WTC11 (cell line): ENCODE results near the gene FTH1. TPM values are rescaled to one million over a fixed set of nuclear protein-coding genes. Genes with fewer than 3 reads are reported as not detected.
"Not testable (repeated sequence)": the region's sequence is repeated elsewhere in the genome, so short reads cannot be mapped to it uniquely, and the experiment has no call there.

Source experiments
- ATAC-seq: fragments of 200-7000 bp; cut with Tn5 transposase; 2 replicates; pipeline ENCODE4 v1.10.0; 2021; ENCODE audit warnings: mild to moderate bottlenecking, moderate library complexity
- CTCF ChIA-PET: fragments of 300-600 bp; sonication (Branson Sonifier 250); formaldehyde crosslinking; loops from one replicate; lab custom pipeline; 2021; ENCODE audit warnings: antibody characterized with exemption; lab: Charles Lee
- POLR2A ChIA-PET: fragments of 350-600 bp; sonication (Branson Sonifier 250); formaldehyde crosslinking; loops from one replicate; lab custom pipeline; 2021; ENCODE audit warnings: antibody characterized with exemption; lab: Charles Lee
- DNase-seq: peaks from one replicate; pipeline ENCODE4 v3.0.0; 2021; ENCODE audit warnings: low spot score
- H3K27ac Mint-ChIP-seq: 2 replicates; pipeline ENCODE4 v1.8.0; 2021; ENCODE audit warnings: mixed read lengths
- H3K27me3 Mint-ChIP-seq: 2 replicates; pipeline ENCODE4 v1.8.0; 2021; ENCODE audit warnings: low read depth, mild to moderate bottlenecking, moderate library complexity, mixed read lengths
- H3K36me3 Mint-ChIP-seq: 2 replicates; pipeline ENCODE4 v1.8.0; 2021; ENCODE audit warnings: mixed read lengths
- H3K4me1 Mint-ChIP-seq: 2 replicates; pipeline ENCODE4 v1.8.0; 2022; ENCODE audit warnings: mixed read lengths
- H3K4me3 Mint-ChIP-seq: 2 replicates; pipeline ENCODE4 v1.8.0; 2021; ENCODE audit warnings: mild to moderate bottlenecking, moderate library complexity, mixed read lengths
- H3K9me3 Mint-ChIP-seq: 2 replicates; pipeline ENCODE4 v1.8.0; 2021; ENCODE audit warnings: mixed read lengths
- FOXK1 ChIP-seq: sonication (generic); formaldehyde crosslinking; IDR thresholded peaks from 2 replicates; pipeline ENCODE4 v1.8.0; 2022; ENCODE audit warnings: mild to moderate bottlenecking, moderate library complexity, missing genetic modification reagents
- HMGA2 ChIP-seq: fragments of 250-450 bp; sonication (Bioruptor Pico); IDR thresholded peaks from 2 replicates; pipeline ENCODE4 v1.4.0; 2021; ENCODE audit warnings: mild to moderate bottlenecking, moderate library complexity
- NR2C2 ChIP-seq: sonication (generic); formaldehyde crosslinking; IDR thresholded peaks from 2 replicates; pipeline ENCODE4 v1.8.0; 2022; ENCODE audit warnings: mild to moderate bottlenecking, missing genetic modification reagents
- SMAD4 ChIP-seq: sonication (generic); formaldehyde crosslinking; IDR thresholded peaks from 2 replicates; pipeline ENCODE4 v1.8.0; 2022; ENCODE audit warnings: mild to moderate bottlenecking, missing genetic modification reagents
- ZNF121 ChIP-seq: sonication (generic); formaldehyde crosslinking; IDR thresholded peaks from 2 replicates; pipeline ENCODE4 v1.8.0; 2023; ENCODE audit warnings: missing genetic modification reagents
- ZNF423 ChIP-seq: fragments of 250-450 bp; sonication (Bioruptor Pico); IDR thresholded peaks from 2 replicates; pipeline ENCODE4 v2.1.2; 2022; ENCODE audit warnings: mild to moderate bottlenecking, moderate library complexity
- total RNA-seq: library from RNA; stranded (reverse); gene quantifications from 3 replicates; pipeline ENCODE4 v1.2.3, GENCODE V29; 2021
- TF ChIP-seq, protein P1 (sequence below): fragments of 200-600 bp; IDR thresholded peaks from 2 replicates; pipeline ENCODE4 v1.8.0; 2022; ENCODE audit warnings: antibody characterized with exemption
- TF ChIP-seq, protein P2 (sequence below): sonication (generic); formaldehyde crosslinking; IDR thresholded peaks from 2 replicates; pipeline ENCODE4 v1.8.0; 2022; ENCODE audit warnings: mild to moderate bottlenecking, missing genetic modification reagents
- TF ChIP-seq, protein P3 (sequence below): sonication (generic); formaldehyde crosslinking; IDR thresholded peaks from 2 replicates; pipeline ENCODE4 v1.8.1; 2023; ENCODE audit warnings: mild to moderate bottlenecking, missing genetic modification reagents

Gene FTH1
- total RNA-seq, 1 experiment from 2014 or later, result 1,108 TPM

DNA sequence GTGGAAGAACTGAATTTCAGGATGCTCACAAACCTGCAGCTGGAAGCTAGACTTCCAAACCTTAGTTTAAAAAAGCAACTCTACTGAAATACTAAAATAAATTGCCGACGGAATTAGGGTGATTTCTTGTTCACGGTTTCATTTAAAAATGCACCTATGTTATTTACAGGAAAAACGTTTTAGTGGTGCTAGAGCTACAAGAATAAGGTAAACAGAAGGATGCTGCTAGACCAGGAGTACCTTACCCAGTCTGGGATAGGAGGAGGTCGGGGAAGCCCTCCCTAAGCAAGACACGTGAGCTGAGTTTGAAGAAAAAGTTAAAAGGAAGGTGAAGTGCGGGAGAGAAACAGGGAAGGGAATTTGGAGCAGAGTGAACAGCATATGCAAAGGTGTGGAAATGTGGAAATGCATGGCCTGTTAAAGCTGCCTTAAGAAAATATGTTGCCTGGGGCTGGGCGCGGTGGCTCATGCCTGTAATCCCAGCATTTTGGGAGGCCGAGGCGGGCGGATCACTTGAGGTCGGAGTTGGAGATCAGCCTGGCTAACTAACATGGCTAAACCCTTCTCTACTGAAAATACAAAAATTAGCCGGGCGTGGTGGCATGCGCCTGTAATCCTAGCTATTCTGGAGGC is 1.4 kb upstream of the FTH1 start (continued):
- TF ChIP-seq, protein P1, sequence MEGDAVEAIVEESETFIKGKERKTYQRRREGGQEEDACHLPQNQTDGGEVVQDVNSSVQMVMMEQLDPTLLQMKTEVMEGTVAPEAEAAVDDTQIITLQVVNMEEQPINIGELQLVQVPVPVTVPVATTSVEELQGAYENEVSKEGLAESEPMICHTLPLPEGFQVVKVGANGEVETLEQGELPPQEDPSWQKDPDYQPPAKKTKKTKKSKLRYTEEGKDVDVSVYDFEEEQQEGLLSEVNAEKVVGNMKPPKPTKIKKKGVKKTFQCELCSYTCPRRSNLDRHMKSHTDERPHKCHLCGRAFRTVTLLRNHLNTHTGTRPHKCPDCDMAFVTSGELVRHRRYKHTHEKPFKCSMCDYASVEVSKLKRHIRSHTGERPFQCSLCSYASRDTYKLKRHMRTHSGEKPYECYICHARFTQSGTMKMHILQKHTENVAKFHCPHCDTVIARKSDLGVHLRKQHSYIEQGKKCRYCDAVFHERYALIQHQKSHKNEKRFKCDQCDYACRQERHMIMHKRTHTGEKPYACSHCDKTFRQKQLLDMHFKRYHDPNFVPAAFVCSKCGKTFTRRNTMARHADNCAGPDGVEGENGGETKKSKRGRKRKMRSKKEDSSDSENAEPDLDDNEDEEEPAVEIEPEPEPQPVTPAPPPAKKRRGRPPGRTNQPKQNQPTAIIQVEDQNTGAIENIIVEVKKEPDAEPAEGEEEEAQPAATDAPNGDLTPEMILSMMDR, result no peak
- TF ChIP-seq, protein P2, sequence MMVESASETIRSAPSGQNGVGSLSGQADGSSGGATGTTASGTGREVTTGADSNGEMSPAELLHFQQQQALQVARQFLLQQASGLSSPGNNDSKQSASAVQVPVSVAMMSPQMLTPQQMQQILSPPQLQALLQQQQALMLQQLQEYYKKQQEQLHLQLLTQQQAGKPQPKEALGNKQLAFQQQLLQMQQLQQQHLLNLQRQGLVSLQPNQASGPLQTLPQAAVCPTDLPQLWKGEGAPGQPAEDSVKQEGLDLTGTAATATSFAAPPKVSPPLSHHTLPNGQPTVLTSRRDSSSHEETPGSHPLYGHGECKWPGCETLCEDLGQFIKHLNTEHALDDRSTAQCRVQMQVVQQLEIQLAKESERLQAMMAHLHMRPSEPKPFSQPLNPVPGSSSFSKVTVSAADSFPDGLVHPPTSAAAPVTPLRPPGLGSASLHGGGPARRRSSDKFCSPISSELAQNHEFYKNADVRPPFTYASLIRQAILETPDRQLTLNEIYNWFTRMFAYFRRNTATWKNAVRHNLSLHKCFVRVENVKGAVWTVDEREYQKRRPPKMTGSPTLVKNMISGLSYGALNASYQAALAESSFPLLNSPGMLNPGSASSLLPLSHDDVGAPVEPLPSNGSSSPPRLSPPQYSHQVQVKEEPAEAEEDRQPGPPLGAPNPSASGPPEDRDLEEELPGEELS (CRISPR knock-in tag), result no peak
- TF ChIP-seq HMGA2 (CRISPR knock-in tag), result no peak

DNA sequence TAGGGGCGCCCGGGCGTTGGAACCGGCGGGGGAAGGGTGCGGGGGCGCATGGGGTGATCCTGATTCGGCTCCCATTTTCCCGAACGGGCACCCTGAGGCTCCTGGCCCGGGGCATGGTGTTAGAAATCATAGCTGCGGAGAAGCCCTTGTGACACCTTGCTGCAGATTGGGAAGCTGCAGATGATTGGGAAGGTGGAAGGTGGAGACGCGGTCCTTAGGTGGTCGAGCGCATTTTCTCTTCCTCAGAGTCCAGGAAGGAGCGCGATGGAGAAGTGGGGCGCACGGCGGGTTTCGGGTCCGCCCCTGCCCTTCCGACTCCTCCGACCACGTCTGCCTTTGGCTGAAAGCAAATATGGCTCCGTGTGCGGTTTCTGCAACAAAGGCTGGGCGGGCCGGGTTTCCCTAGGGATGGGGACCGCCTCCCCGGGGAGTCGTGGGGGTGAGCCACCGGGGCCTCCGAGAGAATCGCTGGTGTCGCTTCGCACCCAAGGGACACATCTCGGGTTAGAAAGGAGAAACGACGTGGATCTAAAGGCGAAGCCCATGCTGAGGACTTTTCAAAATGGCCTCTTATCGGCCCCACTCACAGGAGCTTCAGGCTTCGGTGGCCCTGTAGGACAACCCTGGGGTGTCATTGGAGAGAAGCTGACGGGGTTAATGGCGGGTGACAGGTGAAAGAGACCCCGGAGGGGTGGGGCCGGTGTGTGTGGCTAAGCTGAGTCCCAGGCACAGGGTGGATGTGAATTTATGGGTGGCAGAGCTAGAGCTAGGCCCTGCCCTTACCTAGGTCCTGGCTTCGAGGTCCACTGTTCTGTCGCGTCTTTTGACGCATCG is 707 bp upstream of the FTH1 start:
- Mint-ChIP-seq H3K36me3 (peaks cover 32% of the 10 kb centered on the region), H3K9me3 (no peaks in the 10 kb centered on the region), H3K27me3 (no peaks in the 10 kb centered on the region; the same call in 1 of the 2 replicates), H3K27ac (peak overlapping the region; percentile 55)
- CTCF ChIA-PET, result interaction anchor here (0.7 to 2.8 kb wide), 11 partner anchors 9 to 1113 kb away, joined by 3 to 33 read pairs (median 9); partner anchors contain the start of gene BEST1
- ATAC-seq, result no peak; the same call in 1 of the 2 replicates
- TF ChIP-seq NR2C2 (CRISPR knock-in tag) (no peak), ZNF423 (CRISPR knock-in tag) (peak; percentile 34; the same call in 1 of the 2 replicates)
- TF ChIP-seq, all 79 proteins: peak for 1
- H3K4me1 Mint-ChIP-seq, result peaks cover 49% of the 10 kb centered on the region
- POLR2A ChIA-PET, result interaction anchor here (0.5 to 2.7 kb wide), 17 partner anchors 9 to 459 kb away, joined by 3 to 23 read pairs (median 5); partner anchors contain the start of gene BEST1
- peak overlapping the region; percentile 94 for H3K4me3 Mint-ChIP-seq
- DNase-seq, result peak; percentile 32

DNA sequence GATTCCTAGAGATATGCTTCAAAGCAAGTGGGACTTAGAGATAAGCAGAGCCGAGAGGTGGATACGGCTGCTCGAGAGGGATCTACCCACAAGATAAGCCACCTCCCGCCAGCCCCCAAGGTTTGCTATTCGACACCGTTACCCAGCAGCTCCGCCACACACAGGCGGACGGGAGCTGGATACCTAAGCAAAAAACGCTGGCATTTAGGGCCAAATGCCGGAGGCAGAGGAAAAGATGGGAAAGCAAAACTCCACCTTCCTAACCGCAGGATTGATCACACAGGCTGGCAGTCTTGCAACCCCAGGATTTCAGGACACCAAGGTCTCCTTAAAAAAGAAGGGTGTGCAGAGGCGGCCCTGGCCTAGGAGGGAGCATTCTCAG is 709 bp downstream of the FTH1 start:
- peak overlapping the region; percentile 80 for H3K27ac Mint-ChIP-seq
- CTCF ChIA-PET, result interaction anchor here (0.8 kb wide), 1 partner anchor 68 kb away, joined by 4 read pairs; no protein-coding TSS in a partner anchor
- H3K27me3 Mint-ChIP-seq, result no peaks in the 10 kb centered on the region
- POLR2A ChIA-PET, result interaction anchor here (1.4 to 2.7 kb wide), 5 partner anchors 12 to 152 kb away, joined by 3 to 23 read pairs (median 8); partner anchors contain the start of gene BEST1
- H3K4me3 Mint-ChIP-seq, result peak overlapping the region; percentile 94
- DNase-seq (no peak), ATAC-seq (no peak)
- H3K36me3 Mint-ChIP-seq, result peaks cover 35% of the 10 kb centered on the region
- no peaks in the 10 kb centered on the region for H3K9me3 Mint-ChIP-seq
- peaks cover 38% of the 10 kb centered on the region for H3K4me1 Mint-ChIP-seq
- TF ChIP-seq SMAD4 (CRISPR knock-in tag), result no peak
- TF ChIP-seq, protein P3, sequence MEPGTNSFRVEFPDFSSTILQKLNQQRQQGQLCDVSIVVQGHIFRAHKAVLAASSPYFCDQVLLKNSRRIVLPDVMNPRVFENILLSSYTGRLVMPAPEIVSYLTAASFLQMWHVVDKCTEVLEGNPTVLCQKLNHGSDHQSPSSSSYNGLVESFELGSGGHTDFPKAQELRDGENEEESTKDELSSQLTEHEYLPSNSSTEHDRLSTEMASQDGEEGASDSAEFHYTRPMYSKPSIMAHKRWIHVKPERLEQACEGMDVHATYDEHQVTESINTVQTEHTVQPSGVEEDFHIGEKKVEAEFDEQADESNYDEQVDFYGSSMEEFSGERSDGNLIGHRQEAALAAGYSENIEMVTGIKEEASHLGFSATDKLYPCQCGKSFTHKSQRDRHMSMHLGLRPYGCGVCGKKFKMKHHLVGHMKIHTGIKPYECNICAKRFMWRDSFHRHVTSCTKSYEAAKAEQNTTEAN, result no peak
- no peak for TF ChIP-seq ZNF121 (CRISPR knock-in tag)
- no peak for TF ChIP-seq FOXK1 (CRISPR knock-in tag)

DNA sequence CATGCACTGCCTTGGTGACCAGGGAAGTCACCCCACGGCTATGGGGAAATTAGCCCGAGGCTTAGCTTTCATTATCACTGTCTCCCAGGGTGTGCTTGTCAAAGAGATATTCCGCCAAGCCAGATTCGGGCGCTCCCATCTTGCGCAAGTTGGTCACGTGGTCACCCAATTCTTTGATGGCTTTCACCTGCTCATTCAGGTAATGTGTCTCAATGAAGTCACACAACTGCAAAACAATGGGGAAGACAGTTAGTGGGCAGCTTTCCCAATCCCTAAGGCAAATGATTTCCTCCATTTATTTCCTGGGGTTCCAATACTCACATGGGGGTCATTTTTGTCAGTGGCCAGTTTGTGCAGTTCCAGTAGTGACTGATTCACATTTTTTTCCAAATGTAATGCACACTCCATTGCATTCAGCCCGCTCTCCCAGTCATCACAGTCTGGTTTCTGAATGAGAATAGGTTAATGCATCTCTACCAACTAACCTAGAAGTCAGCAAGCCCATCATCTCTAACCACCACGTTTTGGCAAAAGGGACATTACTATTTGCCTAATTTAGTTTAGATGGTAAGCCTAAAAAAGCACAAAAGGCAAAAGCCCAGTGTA is 2.7 kb downstream of the FTH1 start:
- ChIA-PET CTCF (interaction anchor here (1.3 to 1.7 kb wide), 2 partner anchors 17 to 117 kb away, joined by 3 to 7 read pairs; no protein-coding TSS in a partner anchor), POLR2A (interaction anchor here (1.0 kb wide), 1 partner anchor 10 kb away, joined by 3 read pairs; no protein-coding TSS in a partner anchor)
- DNase-seq, ATAC-seq, H3K27me3 Mint-ChIP-seq, H3K9me3 Mint-ChIP-seq: not testable (repeated sequence)
- Mint-ChIP-seq H3K36me3 (peaks cover 35% of the 10 kb centered on the region), H3K4me1 (peaks cover 24% of the 10 kb centered on the region), H3K4me3 (peak overlapping the region; percentile 94), H3K27ac (peak overlapping the region; percentile 9; the same call in 1 of the 2 replicates)
